GM13977 (cell line): ENCODE measurements around the gene LATS2.

Source experiments
- DNase-seq: peaks from one replicate; pipeline ENCODE4 v3.0.0; 2012; ENCODE audit warnings: low spot score
- in situ Hi-C: fragments of 300-500 bp; cut with MboI; formaldehyde crosslinking; loops from one replicate; pipeline ENCODE4 v1.12.0; 2022; ENCODE audit warnings: low sequenced_read_pairs, low pct_unique_long_range_greater_than_20kb, mixed read lengths, inconsistent platforms; ENCODE audit not compliant: unreplicated experiment
- TF ChIP-seq, protein P1 (sequence below): IDR thresholded peaks from 2 replicates; pipeline ENCODE4 v1.5.1; 2012; ENCODE audit warnings: mild to moderate bottlenecking, control low read depth; ENCODE audit not compliant: insufficient read depth; ENCODE audit errors: extremely low read depth, missing control alignments

Gene LATS2

DNA sequence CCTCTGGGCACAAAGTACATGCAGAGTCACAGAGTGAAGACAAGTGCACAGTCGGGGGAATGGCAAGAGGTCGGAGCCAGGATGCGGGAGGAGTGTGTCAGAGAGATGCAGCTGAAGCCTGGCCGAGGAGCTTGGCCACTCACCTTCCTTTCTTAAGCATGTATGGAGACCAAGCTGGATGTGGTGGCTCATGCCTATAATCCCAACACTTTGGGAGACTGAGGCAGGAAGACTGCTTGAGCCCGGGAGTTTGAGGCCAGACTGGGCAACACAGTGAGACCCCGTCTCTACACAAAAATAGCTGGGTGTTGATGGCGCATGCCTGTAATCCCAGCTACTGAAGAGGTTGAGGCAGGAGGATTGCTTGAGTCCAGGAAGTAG, 67.0 kb downstream of the LATS2 start:
- in situ Hi-C loops, result no loop called here
- DNase-seq, result no peak
- TF ChIP-seq, protein P1, sequence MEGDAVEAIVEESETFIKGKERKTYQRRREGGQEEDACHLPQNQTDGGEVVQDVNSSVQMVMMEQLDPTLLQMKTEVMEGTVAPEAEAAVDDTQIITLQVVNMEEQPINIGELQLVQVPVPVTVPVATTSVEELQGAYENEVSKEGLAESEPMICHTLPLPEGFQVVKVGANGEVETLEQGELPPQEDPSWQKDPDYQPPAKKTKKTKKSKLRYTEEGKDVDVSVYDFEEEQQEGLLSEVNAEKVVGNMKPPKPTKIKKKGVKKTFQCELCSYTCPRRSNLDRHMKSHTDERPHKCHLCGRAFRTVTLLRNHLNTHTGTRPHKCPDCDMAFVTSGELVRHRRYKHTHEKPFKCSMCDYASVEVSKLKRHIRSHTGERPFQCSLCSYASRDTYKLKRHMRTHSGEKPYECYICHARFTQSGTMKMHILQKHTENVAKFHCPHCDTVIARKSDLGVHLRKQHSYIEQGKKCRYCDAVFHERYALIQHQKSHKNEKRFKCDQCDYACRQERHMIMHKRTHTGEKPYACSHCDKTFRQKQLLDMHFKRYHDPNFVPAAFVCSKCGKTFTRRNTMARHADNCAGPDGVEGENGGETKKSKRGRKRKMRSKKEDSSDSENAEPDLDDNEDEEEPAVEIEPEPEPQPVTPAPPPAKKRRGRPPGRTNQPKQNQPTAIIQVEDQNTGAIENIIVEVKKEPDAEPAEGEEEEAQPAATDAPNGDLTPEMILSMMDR, result no peak

DNA sequence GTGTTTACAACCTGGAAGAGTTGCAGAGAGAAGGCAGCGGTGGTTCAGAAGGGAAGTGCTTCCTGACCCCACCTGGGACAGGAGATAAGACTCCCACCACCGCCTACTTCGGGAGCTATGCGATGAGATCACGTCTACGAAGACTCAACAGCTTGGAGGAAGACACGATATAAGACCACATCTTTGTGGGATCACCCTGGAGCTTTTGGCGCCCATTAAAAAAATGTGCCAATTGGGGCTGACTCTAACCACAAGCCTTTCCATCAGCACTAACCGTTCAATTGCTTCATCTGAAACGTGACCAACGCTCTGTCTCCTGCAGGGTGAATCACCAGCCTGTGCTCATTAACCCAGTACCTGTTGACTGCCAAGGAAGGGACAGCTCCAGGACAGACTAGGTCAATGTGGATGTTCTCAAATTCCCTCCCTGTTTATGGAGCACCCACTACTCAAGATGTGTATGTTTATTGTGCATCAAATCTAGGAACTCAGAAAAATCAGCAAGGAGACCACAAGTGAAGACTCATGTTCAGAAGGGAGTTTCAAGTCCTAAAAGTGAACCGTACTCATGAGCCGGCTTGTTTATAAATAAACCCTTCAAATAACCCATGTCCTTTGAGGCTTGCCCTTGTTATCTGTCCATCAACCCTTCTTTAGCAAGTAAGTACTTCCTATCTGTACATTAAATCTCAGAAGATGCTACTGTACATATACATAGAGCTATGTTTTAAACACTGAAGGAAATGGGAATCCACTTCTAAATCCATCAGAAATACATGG, 67.5 kb downstream of the LATS2 start:
- TF ChIP-seq, protein P1, result no peak
- no peak for DNase-seq
- in situ Hi-C loops, result no loop called here

DNA sequence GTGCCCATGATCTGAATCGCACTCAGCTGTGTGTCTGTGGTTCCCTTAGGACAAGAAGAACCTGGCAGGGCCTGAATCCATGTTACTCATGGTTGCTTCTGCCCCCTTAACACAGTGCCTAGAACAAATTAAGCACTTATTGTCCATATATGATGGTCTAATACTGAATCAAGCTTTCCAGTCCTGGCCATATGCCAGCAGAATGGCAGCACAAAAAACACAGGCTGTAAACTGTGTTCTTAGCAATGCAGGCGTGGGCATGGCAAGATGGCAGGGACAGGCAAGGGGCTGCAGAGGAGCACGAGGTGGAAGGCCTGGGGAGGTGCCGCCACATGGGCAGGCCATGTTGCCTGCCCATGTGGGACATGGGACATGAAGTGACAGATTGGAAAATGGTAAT, 68.2 kb downstream of the LATS2 start:
- in situ Hi-C loops, result no loop called here
- no peak for DNase-seq
- TF ChIP-seq, protein P1, result no peak

DNA sequence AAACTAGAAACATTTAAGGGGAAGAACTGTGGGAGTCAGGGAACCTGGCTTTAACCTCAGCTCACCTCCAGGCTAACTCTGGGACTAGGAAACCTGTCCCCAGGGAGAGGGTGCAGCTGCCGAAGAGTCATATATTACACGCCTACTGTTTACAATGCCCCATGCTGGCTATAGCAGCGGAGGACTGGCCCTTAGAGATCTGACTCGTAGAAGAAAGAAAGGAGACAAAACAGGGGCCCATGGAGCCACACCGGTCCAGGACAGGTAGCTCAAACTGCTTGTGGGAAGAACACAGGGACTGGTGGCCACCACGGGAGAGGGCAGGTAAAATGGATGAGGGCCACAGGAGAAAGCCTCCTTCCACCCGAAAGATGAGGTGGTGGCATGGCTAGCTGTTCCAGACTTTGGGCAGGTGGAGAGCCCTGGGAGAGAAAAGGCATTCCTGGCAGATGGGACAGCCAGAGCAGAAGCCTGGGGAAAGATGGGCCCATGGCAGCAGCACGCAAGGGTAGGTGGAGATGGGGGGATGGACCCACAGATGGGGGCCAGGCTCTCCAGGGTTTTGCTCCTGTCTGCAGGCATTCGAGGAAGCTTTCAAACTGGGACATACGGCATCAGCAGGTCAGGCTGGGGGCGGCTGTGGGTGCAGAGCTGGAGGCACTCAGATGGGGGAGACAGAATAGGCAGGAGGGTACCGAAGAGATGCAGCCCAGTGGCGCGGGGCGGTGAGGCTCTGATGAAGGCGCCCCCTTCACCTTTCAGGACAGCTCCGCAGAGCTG, 69.5 kb downstream of the LATS2 start:
- no peak for DNase-seq
- in situ Hi-C loops, result no loop called here
- TF ChIP-seq, protein P1, result no peak

DNA sequence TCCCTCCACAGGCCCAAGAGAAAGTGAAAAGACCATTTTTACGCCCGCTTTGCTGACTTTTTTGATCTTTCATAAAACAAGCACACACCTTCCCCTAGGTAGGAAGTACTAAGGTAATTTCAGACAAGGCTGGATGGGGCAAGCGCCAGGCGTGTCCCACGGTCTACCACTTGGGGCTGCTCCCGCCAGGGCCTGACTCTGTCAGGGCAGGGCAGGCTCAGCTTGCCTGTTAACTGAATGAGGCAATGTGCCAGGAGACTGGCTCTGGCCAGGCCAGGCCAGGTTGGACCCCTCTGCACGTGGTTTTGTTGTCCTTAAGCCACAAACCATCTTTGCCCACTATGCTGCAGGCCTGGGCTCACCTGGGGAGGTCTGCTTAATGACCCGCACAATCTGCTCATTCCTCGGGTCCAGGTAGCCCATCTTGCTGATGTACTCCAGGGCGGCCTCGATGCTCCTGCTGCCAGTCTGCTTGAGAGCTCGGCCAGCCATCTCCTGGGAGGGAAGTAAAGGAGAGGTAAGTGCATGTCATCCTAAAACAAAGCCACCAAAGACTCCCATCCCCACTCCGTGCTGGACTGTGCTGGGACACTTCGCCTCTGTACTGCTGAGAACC, 70.4 kb downstream of the LATS2 start:
- in situ Hi-C loops, result no loop called here
- TF ChIP-seq, protein P1, result no peak
- no peak for DNase-seq

DNA sequence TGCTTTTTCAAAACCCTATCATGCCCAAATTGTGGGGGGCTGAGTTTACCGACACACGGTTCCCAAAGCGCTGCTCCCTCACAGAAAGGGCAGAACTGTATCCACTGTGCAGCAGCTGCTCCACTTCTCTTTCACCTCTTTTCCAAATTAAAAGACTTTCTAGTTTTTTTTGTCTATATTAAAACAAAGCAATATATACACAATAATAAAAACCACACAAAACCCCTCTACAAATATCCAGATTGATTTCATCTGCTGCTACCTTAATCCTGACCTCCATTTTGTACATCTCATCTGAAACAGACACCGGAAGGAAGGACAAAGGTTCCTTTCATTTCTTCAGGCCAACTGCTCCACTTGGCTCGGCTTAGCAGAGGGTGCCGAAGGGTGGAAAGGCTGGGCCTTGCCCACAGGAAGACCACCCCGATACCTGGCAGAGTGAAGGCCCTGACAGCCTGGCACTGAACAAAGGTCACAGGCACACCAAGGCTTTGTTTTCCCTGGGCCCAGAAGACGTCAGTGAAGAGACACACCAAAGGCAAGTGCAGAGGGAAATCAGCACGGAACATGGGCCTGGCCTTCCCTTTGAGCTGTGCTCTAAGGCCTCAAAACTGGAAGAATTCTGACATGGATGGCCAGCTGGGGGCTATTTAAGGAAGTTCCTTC, 71.6 kb downstream of the LATS2 start:
- TF ChIP-seq, protein P1, result no peak
- no peak for DNase-seq
- in situ Hi-C loops, result no loop called here
